HG03558 (cell line): ENCODE results near the gene LRRC7.

ENCODE experiments used
- ATAC-seq: cut with Tn5 transposase; IDR thresholded peaks from one replicate; pipeline ENCODE4 v1.9.1; 2021; ENCODE audit warnings: moderate number of reproducible peaks; ENCODE audit not compliant: unreplicated experiment; ENCODE audit errors: extremely low read depth

The LRRC7 gene

DNA sequence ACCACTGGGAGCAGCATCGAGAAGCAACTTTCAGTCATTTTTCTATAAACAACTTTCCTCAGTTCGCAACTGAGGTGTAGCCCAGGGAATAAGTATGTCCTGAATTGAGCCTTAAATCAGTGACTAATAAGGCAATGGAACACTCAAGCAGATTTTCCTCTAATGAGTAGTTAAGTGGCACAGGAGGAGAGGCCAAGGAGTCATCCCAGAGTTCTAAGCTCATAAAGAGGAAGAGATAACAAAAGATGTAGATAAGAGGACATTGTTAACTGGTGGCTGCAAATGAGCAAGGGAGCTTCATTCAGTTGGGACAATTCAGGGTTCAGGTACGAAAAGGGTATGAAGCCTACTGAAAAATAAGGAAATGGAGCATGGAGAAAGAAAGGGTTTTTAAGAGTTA is 573.2 kb downstream of the LRRC7 start:
- ATAC-seq: no peak

DNA sequence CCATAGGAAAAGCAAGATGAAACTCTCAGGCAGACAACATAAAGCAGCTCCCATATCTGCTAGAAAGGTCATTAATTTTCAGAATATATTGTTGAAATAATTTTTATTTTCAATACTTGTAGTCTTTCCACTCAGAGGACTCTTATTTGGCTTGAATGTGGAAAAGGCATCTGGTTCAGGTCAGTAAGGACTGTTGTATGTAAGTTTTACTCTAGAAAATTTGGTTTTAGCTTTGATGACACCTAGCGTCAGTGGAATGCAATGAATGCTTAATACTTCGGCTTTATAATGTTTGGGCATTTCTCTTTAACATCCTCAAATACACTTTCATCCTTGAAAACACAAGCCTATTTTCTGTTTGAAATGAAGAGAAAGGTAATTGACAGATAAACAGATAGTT is 574.4 kb downstream of the LRRC7 start:
- ATAC-seq: no peak

DNA sequence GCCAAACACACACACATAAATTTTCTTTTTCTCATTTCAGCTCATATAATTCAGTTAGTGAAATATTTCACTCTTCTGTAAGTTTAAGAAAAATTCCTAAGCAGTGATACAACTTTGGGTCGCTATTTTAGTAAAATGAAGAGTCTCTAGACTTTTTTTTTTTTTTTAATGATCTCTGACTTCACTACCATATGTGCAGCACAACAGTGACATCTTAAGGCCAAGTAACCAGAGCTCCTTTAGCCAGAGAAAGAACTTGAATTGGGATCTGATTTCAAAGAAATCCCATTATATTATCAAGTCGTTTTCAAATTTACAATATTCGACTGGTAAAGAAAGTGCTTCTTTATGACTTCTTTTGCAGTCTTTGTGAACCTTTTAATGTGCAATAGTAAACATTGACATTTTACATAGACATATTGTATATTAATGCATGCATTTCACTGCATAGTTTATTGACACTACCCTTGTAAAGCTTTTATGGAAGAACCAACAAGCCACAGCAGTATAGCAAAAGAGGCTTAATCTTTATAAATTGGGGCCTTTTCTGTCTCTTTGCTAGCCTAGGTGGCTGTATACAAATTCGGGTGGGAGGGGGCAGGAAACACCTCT is 575.4 kb downstream of the LRRC7 start:
- no peak for ATAC-seq

DNA sequence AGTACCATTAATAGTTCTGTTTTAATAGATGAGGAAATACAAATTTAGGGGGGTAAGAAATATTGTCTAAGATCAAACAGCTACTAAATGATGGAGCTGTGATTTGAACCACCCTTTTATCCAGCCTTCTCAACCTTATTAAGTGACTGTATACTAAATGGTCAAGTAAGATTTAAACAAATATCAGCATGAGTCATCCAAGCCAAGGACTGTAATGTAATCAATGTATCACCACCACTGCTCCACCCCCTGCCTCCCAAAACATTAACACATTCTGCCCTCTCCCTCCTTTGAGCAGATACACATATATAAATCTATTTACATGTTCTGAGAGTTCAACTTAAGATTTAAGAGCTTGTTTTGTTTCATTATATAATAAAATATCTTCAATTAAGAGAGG is 578.8 kb downstream of the LRRC7 start:
- ATAC-seq: no peak

DNA sequence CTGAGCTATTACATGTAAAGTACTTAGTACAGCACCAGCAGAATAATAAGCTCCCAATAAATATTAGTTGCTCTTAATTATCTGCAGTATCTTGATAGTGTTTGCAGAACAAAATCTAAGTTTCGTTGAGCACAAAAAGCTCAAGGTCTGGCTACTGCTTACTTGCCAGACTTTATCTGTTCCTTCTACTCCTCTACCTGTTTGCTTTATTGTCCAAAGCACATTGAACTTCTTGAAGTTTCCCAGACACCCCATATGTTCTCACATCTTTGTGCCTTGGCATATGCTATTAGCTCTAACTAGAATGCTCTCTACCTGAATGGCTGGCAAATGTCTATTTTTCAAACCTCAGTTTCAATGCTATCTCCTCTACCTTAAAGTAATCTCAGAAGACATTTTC is 582.7 kb downstream of the LRRC7 start:
- no peak for ATAC-seq

DNA sequence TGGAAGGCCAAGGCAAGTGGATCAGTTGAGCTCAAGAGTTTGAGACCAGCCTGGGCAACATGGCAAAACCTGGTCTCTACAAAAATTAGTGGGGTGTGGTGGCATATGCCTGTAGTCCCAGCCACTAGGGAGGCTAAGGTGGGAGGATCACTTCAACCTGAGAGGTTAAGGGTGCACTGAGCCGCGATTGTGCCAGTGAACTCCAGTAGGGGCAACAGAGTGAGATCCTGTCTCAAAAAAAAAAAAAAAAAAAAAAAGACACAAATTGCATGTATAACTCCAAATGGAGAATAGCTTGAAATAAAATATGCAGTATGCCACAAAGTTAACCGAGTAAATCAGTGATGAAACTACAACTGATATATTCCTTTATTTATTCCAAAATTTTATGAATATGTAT is 586.0 kb downstream of the LRRC7 start:
- no peak for ATAC-seq

DNA sequence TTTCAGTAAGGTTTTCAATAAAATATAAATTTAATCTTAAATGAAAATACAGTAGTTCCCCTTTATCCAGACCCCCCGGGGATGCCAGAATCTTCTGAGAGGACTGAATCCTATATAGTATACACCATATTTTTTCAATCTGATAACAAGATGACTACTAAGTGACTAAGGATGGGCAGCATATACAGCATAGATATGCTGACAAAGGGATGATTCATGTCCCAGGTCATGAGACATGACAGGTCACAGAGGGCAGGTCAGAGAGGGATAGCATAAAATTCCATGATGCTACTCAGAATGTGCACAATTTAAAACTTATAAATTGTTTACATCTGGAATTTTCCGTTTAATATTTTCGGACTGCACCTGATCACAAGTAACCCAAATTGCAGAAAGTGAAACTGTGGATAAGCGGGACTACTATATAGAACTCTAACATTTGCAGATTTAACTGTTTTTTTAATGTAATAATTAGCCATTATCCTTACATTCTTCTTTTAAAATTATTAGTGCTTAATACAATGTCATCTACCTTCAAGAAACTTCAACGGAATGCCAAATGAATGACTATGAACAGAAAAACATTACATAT is 588.9 kb downstream of the LRRC7 start:
- no peak for ATAC-seq

DNA sequence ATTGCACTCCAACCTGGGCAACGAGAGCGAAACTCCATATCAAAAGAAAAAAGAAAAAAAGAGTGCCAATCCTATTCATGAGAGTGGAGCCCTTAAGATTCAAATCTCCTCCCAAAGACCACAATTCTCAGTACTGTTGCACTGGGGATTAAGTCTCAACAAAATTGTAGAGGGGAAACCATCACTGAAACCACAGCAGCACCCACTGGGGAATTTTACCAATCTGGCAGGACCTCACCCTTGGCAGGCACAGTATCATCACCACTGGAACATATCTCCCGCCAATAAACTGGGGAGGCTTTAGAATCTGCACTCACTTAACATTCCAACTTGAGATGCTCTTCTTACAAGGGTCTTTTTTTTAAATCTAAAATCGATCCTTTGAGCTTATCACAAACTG is 596.6 kb downstream of the LRRC7 start:
- ATAC-seq: no peak

DNA sequence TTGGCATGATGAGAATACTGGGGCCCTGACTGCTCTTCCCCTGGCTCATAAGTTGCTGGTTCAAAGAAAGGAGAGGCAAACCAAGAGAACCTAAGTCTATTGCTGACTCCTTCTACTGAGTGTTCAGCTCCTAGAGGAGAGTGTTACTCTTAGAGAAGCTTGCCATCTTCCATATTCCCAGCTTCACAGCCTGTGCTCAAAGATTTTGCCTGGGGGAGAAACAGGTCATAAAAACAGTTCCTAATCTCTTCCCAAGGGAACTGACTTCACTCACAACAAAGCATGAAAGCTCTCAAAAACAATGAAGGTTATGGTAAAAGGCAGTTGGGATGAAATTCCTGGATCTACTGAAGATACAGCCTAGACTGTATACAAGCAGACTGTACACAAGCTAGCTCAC is 600.6 kb downstream of the LRRC7 start:
- no peak for ATAC-seq

DNA sequence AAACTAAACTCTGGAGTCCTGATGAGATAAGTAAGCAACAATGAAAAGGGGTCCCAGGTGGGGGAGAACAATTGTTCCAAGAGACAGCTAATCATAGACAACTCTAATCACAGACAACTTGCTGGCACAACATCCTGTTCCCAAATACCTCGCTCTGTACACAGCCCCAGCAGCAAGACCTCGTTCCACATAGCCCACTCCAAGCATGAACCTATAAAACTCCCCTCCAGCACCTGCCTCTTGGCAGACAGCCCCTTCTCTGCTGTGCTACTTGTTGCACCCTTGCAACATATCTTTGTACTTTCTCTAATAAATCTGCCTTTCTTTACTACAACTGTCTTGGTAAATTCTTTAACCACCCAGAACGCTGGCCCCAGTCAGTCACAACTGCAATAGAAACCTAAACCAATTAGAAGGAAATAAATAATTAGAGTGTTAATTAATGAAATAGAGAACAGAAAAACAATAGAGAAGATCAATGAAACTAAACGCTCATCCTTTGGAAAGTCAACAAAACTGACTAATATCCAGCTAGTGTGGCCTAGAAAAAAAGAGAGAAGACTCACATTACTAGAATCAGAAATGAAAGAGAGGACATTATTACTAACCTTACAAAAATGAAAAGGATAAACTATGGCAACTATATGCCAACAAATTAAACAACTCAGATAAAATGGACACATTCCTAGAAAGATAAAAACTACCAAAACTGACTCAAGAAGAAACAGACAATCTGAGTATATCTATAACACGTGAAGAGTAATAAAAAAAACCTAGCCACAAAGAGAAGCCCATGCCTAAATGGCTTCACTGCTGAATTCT is 601.5 kb downstream of the LRRC7 start:
- no peak for ATAC-seq

DNA sequence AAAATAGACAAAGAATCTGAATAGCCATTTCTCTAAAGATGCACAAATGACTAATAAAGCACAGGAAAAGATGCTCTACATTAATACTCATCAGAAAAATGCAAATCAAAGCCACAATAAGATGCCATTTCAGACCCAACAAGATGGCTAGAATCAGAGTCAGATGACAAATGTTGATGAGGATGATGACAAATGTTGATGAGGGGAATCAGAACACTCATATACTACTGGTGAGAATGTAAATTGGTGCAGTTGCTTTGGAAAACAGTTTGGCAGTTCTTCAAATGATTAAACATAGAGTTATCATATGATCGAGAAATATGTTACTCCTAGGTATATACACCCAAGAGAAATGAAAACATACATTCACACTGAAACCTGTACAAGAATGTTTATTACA is 603.8 kb downstream of the LRRC7 start:
- ATAC-seq: no peak
